ENCODE results near the gene PAMR1. TPM values are rescaled to one million over a fixed set of nuclear protein-coding genes. Genes with fewer than 3 reads are reported as not detected.

Gene PAMR1
- total and polyA plus RNA-seq, 2 of the 8 experiments (the other 6 are each of a cell fraction or from before 2014, with no cell fraction given), result 3.0 to 6.9 TPM

DNA sequence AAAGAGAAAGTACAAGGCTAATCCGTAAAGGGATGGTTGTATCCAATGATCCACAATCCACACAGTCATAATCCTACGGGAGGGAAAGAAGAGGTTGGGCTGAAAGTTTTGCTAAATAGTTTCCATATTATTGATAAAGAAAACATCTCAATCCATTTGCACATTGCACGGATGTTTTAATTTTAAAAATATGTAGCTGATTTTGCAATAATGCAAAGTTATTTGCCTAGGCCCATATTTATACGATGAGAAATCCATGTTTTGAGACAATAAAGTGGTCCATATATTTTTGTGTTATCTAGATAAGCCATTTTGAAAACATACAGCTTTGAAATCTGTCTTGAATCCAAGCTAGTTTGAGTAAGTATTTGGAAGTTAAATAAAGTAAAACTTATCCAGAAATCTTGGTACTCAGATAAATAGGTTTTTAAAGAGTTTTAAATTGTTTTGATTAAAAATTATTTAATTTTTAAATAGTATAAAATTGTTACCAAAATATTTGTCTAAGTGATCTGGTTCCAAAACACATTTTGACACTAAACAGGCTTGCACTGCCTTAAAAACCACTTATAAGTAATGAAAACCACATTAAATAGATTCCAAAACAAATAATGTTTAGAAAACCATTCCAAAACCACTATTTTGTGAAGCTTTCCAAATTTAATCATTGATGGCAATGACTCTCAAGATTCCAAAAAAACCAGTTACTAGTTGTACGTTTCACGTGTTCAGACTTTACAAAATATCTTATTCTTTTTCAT is 38.2 kb upstream of the PAMR1 start:
- no peaks in the 10 kb centered on the region for H3K23me2 ChIP-seq (ENCODE audit: low read depth, low read length)
- H4K8ac ChIP-seq (ENCODE audit: extremely low read depth, insufficient read depth, low read length), result no peak overlapping the region
- H4K5ac ChIP-seq (ENCODE audit: insufficient read length, low read depth, low read length), result no peak overlapping the region
- H3K79me2 ChIP-seq (ENCODE audit: control insufficient read depth in 1 of 2, insufficient read depth in 2 of 2, low read length in 2 of 2), result no peaks in the 10 kb centered on the region
- no peak overlapping the region for H3K4ac ChIP-seq (replicated peaks; ENCODE audit: insufficient read length, low read depth, low read length)
- no peak overlapping the region for H2BK15ac ChIP-seq (ENCODE audit: low read length)
- H3K27ac ChIP-seq (ENCODE audit: low read depth, low read length), result no peak overlapping the region
- H3K79me1 ChIP-seq (ENCODE audit: low read depth, low read length), result no peaks in the 10 kb centered on the region
- no peaks in the 10 kb centered on the region for H3K27me3 ChIP-seq (replicated peaks in 1 of 4; ENCODE audit: control insufficient read depth in 3 of 4, extremely low read depth in 1 of 4, insufficient read depth in 3 of 4, low read length in 3 of 4)
- no peak overlapping the region for H2BK12ac ChIP-seq (ENCODE audit: low read depth, low read length)
- H3K9me3 ChIP-seq (ENCODE audit: insufficient read depth in 2 of 2, low read depth in 1 of 2, low read length in 1 of 2), result no peaks in the 10 kb centered on the region
- no peak overlapping the region for H3K56ac ChIP-seq (replicated peaks; ENCODE audit: insufficient read length, low read depth, low read length)
- H3K9ac ChIP-seq (replicated peaks in 1 of 4; ENCODE audit: extremely low read depth in 1 of 4, low read depth in 3 of 4, low read length in 3 of 4), result no peak overlapping the region
- H3K4me2 ChIP-seq (ENCODE audit: insufficient read depth in 1 of 2, low read depth in 2 of 2, low read length in 2 of 2), result no peak overlapping the region
- no peak overlapping the region for H2BK120ac ChIP-seq (replicated peaks; ENCODE audit: low read depth, low read length)
- no peak overlapping the region for H3K14ac ChIP-seq (ENCODE audit: insufficient read length)
- no peak overlapping the region for H2BK20ac ChIP-seq (ENCODE audit: low read length)
- H3K36me3 ChIP-seq (ENCODE audit: control insufficient read depth in 2 of 4, insufficient read depth in 4 of 4, low read length in 3 of 4), result no peaks in the 10 kb centered on the region
- no peaks in the 10 kb centered on the region for H4K20me1 ChIP-seq (replicated peaks in 1 of 2; ENCODE audit: control insufficient read depth in 1 of 2, insufficient read depth in 2 of 2, low read length in 2 of 2)
- no peak overlapping the region for H3K23ac ChIP-seq (ENCODE audit: insufficient read length)
- H3K18ac ChIP-seq (ENCODE audit: extremely low read depth, low read length), result no peak overlapping the region
- no peak overlapping the region for H2AK5ac ChIP-seq (ENCODE audit: low read depth, low read length)
- CTCF ChIA-PET (ENCODE audit: partially characterized antibody), result interaction anchor here (0.9 to 1.0 kb wide), 2 partner anchors 16 to 52 kb away, joined by 4 read pairs; no protein-coding TSS in a partner anchor
- no peak overlapping the region for H3K4me3 ChIP-seq (ENCODE audit: extremely low read depth in 1 of 4, insufficient read depth in 2 of 4, low read depth in 3 of 4, low read length in 4 of 4)
- no peak overlapping the region for H2AFZ ChIP-seq (ENCODE audit: low read length)
- no peak overlapping the region for H4K91ac ChIP-seq (replicated peaks; ENCODE audit: insufficient read length, low read length)
- H2BK5ac ChIP-seq (ENCODE audit: low read depth, low read length), result no peak overlapping the region
- POLR2A ChIA-PET (ENCODE audit: partially characterized antibody), result no interaction called here
- DNase-seq (ENCODE audit: low read depth in 1 of 2, low spot score in 2 of 2) (no peak), FAIRE-seq (no peak)
- WGBS, 2 experiments (ENCODE audit: extremely low coverage in 1 of 2, insufficient coverage in 1 of 2, insufficient read length in 1 of 2, insufficient replicate concordance in 2 of 2, low coverage in 1 of 2, low lambda C conversion rate in 2 of 2, missing lambda C conversion rate in 1 of 2), result 81% methylated on average over 6 of the region's 6 CpGs; no CpG with 5 or more reads in 1 of the 2 experiments
- peaks cover 0 to 2% (median 0%) of the 10 kb centered on the region in 4 experiments; a peak in 2 of 7 replicates for H3K4me1 ChIP-seq (replicated peaks in 1 of 4; ENCODE audit: control insufficient read depth in 3 of 4, insufficient read depth in 4 of 4, low read length in 3 of 4)
- no peak for TF ChIP-seq CBX8 (IDR thresholded peaks at IDR 0.05; ENCODE audit: borderline replicate concordance, low read depth, low read length)
- TF ChIP-seq RAD21 (IDR thresholded peaks at IDR 0.05 in 1 of 2, conservative IDR thresholded peaks at IDR 0.05 in 1 of 2; ENCODE audit: low read depth in 2 of 2, low read length in 2 of 2), result no peak
- no peak for TF ChIP-seq JUND (IDR thresholded peaks at IDR 0.05; ENCODE audit: low read length)
- no peak for TF ChIP-seq EZH2 (IDR thresholded peaks at IDR 0.05; ENCODE audit: low read depth, low read length, severe bottlenecking)
- TF ChIP-seq NRF1 (IDR thresholded peaks at IDR 0.05; ENCODE audit: low read depth, low read length), result no peak
- TF ChIP-seq CEBPB (IDR thresholded peaks at IDR 0.05; ENCODE audit: low read depth, low read length), result no peak
- TF ChIP-seq SIX5 (IDR thresholded peaks at IDR 0.05; ENCODE audit: low read depth, low read length), result no peak
- TF ChIP-seq PHF8 (conservative IDR thresholded peaks at IDR 0.05; ENCODE audit: low read depth, low read length), result no peak
- TF ChIP-seq, protein P1, sequence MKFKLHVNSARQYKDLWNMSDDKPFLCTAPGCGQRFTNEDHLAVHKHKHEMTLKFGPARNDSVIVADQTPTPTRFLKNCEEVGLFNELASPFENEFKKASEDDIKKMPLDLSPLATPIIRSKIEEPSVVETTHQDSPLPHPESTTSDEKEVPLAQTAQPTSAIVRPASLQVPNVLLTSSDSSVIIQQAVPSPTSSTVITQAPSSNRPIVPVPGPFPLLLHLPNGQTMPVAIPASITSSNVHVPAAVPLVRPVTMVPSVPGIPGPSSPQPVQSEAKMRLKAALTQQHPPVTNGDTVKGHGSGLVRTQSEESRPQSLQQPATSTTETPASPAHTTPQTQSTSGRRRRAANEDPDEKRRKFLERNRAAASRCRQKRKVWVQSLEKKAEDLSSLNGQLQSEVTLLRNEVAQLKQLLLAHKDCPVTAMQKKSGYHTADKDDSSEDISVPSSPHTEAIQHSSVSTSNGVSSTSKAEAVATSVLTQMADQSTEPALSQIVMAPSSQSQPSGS (IDR thresholded peaks at IDR 0.05; ENCODE audit: low read length), result no peak
- no peak for TF ChIP-seq HDAC6 (IDR thresholded peaks at IDR 0.05; ENCODE audit: low read depth, low read length)
- no peak for TF ChIP-seq POLR2AphosphoS5 (IDR thresholded peaks at IDR 0.05; ENCODE audit: low read depth, low read length)

Data from H1 (cell line).